ENCODE measurements around the gene GALNT4. TPM values are rescaled to one million over a fixed set of nuclear protein-coding genes. Genes with fewer than 3 reads are reported as not detected.
A peak's percentile ranks its signal among the peaks of the same experiment; 100 is the strongest.

The GALNT4 gene
- polyA plus RNA-seq (ENCODE audit: insufficient read depth in 1 of 5, insufficient read length in 5 of 5, low replicate concordance in 1 of 5), result 1 to 10 TPM; 5.9 to 9.9 (median 9.3) TPM
- long read RNA-seq, donor 1, full-length matches to known transcripts, result 15 of 15 reads
- long read RNA-seq, donor 1, partial matches to known transcripts, result 0 of 15 reads
- long read RNA-seq, donor 1, other reads (novel, unspliced or antisense), result 0 of 15 reads
- long read RNA-seq, donor 2, full-length matches to known transcripts, result 10 of 10 reads
- long read RNA-seq, donor 2, partial matches to known transcripts, result 0 of 10 reads
- long read RNA-seq, donor 2, other reads (novel, unspliced or antisense), result 0 of 10 reads
- long read RNA-seq, donor 3, full-length matches to known transcripts, result 12 of 12 reads
- long read RNA-seq, donor 3, partial matches to known transcripts, result 0 of 12 reads
- long read RNA-seq, donor 3, other reads (novel, unspliced or antisense), result 0 of 12 reads
- long read RNA-seq, donor 4, full-length matches to known transcripts, result 9 of 9 reads
- long read RNA-seq, donor 4, partial matches to known transcripts, result 0 of 9 reads
- long read RNA-seq, donor 4, other reads (novel, unspliced or antisense), result 0 of 9 reads
- long read RNA-seq, donor 5, full-length matches to known transcripts, result 17 of 17 reads
- long read RNA-seq, donor 5, partial matches to known transcripts, result 0 of 17 reads
- long read RNA-seq, donor 5, other reads (novel, unspliced or antisense), result 0 of 17 reads
- long read RNA-seq, donor 6, full-length matches to known transcripts, result 10 of 10 reads
- long read RNA-seq, donor 6, partial matches to known transcripts, result 0 of 10 reads
- long read RNA-seq, donor 6, other reads (novel, unspliced or antisense), result 0 of 10 reads
- long read RNA-seq, donor 7, full-length matches to known transcripts, result 8 of 8 reads
- long read RNA-seq, donor 7, partial matches to known transcripts, result 0 of 8 reads
- long read RNA-seq, donor 7, other reads (novel, unspliced or antisense), result 0 of 8 reads
- long read RNA-seq, donor 8, full-length matches to known transcripts, result 7 of 7 reads
- long read RNA-seq, donor 8, partial matches to known transcripts, result 0 of 7 reads
- long read RNA-seq, donor 8, other reads (novel, unspliced or antisense), result 0 of 7 reads

GRCh38 chr12:89524541-89525304 lies at the start of gene GALNT4:
Gene GALNT4, minus strand, starts transcription at chr12:89524796. Its CDS starts 247 bp downstream, at chr12:89524549.
- DNase-seq, result peak; percentile 87 to 89

DNA sequence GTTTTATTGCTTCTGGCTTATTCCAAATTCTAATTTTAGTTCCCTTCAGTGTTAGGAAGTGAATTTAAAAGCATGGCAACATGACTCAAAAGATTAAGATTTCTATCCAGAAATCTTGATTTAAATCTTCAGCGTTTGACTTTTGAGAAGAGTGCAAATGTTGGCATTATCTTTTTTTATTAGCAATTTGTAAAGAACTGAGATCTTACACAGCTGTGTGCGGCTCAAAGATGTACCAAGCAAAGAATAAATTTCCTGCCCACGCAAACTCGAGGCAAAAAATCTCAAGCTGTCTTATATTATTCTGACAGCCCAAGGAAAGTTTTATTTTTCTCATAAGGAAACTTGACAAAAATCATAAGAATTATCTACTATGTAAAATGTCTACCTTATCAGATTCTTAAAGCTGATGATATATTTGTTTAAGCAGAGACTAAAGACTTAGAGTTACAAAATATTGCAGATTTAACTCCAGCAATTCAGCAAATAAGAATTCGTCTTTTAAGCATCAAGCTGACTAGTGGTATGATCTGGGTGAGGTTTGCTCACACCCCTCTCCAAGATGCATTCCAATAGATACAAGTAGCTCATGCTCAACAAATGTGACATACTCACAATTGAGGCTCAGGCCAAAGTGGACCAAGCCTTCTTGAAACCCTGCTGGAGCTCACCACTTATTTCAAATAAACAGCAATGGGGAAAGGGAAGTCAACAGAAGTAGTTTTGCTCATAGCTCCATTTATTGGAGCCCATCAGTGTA lies 48.6 kb upstream of the GALNT4 start:
- DNase-seq, result no peak

GRCh38 chr12:89571491-89572195 lies 47.0 kb upstream of the GALNT4 start:
- DNase-seq, result no peak

DNA sequence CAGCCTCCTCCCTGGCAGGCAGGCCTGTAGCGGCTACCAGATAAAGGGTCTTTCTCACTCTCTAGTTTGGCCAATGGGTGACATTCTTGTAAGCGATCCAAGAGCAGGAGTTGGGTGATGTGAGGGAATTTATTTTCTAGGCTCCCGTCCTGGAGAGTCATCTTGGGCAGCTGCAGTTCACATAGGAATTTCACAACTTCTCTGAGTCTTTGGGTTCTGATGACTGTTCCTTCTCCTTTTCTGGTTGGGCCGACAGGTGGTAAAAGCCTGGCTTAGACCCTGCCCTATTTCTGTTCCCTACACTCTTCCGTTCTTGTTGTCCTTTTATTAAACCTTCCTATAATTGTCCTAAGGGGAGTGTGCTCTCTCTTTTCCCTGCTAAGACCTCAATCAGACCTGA lies 43.9 kb upstream of the GALNT4 start:
- DNase-seq, result no peak

DNA sequence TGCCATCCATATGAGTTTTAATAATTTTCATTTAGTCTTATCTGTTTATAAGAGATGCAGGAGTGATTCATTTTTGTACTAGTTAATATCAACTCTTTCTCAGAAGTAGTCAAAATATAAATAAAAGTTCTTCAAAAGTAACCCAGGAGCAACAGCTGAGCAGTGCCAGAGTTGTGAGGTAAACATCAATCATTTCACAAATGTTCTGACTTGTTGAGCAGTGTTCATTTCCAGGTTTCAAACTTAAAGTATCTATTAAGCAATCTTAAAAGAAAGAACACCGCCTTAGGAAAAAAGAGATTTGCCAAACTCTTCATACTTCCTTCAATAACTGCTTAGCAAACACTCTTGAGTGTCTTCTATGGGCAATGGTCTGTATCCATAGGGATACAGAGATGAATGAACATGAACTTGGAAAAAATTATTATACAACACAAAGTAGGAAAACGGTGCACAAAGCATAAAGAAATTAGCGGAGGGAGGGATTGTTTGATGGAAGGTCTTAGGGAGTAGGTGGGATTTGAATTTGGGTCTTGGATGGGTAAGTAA lies 43.2 kb upstream of the GALNT4 start:
- no peak for DNase-seq

DNA sequence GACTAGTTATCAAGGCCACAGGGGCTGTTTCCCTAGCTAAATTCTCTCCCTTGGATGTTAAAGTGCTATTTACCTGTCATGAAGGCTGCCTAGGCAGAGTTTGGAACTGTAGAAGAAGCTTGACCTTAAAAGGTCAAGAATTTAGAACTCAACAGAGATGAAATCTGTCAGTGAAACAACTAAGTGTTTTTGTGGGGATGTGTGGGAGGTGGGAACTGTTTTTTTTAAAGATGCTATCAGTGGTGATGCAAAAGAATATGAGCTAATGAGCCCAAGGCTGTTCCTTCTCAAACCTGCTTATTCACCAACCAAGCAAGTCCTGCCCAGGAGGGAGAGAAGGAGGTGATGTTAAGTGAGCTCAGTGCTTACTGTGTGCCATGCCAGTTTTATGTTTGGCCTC lies 42.0 kb upstream of the GALNT4 start:
- DNase-seq, result no peak

GRCh38 chr12:89565002-89565401 lies 40.4 kb upstream of the GALNT4 start:
- no peak for DNase-seq

DNA sequence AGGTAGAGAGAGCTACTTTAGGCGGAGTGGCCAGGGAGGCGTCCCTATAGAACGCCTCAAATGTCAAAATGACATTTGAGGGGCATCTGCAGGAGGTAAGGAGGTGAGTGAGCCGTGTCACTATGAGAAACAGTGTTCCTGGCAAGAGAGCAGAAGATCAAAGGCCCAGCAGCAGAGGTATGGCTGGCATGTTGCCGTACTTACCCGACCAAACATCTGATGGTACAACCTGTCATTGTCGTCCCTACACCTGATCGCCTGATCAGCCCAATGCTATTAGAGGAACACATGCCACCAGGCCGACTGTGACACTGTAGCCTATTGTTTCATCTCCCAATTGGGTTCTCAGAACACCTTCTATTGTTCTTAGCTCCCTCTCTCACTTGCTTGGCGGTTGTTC lies 35.2 kb upstream of the GALNT4 start:
- DNase-seq, result no peak

DNA sequence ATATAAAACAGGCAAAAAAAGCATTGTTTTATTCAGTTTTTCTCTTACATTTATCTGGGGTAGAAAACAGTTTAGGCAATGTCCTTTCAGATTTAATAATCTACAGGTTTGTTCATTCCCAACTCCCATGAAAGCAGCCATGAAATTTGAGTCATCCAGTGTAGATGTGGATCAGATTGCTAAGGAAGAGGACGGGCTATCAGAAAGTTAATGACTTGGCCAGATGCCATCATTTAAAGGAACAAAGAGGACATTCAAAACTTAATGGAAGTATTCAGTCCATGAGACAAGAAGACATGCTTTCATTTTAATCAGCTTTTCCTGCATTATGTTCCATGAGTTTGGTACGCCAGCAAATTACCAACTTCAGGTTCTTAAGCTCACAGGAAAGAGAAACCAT lies 32.4 kb upstream of the GALNT4 start:
- DNase-seq, result no peak

DNA sequence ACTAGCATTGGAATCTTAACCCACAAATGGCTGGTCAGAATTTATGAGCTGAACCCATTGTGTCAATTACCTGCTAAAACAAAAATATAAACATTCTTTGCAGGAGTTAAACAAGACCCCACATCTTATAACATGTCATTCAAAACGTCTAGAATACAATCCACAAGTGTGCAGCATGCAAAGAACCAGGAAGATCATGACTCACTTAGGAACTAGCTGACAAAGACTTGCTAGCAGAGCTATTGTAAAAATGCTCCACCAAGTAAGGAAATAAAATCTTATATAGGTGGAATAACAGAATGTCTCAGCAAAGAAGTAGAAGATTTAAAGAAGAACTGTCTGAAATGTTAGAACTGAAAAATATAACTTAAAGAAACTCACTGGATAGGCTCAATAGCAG lies 27.8 kb upstream of the GALNT4 start:
- DNase-seq, result no peak

DNA sequence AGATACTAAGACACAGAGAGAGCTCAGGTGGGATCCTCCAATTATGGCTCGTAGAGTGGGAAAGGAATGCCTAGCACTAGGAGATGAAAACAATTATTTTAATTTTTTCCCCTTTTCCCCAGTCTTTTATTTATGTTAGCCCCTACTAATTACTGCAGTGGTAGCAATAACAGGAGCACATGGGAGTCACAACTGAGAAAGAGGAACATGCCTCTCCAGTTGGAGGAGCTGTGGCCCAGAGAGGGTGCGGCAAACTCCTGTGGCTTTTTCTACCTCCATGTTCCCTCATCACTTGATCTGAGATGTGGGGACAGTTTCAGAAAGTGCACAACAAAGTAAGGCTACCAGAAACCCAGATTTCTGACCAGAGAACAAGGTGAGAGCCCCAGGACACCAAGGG lies 27.2 kb upstream of the GALNT4 start:
- no peak for DNase-seq

DNA sequence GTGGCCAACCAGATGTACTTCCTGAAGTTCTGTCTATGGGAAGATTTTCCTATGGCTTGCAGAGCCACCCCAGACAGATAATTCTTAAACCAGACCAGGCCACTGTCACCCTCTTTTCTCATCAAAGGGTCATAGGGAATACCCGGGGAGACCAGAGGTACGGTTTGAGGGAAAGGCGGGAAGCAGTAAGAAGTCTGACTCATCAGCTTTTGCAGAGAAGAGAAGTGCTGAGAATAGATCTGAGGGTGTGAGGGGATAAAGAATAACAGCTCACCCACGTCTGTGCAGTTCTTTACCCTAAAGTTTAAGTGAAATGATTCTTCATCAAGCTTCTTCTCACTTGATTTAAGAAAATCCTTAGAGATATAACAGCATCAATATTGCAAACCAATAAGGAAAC lies 22.5 kb upstream of the GALNT4 start:
- DNase-seq, result no peak

DNA sequence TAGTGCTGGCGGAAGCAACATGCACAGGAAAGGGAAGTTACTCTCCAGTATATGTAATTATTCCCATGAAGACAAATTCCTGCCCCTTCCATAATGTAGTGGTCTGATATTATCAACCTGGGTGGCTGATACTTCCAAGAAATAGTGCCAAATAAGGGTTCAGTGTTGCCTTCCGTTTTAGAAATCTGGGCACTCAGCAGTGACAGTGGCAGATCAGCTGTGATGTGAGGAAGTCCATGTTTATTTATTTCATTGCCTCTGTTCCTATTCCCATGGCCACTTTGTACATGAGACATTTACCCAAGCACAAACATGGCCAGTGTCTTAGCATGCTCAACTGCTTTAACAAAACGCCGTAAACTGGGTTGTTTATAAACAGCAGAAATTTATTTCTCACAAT lies 21.6 kb upstream of the GALNT4 start:
- no peak for DNase-seq

GRCh38 chr12:89544681-89545184 lies 20.1 kb upstream of the GALNT4 start:
- no peak for DNase-seq

DNA sequence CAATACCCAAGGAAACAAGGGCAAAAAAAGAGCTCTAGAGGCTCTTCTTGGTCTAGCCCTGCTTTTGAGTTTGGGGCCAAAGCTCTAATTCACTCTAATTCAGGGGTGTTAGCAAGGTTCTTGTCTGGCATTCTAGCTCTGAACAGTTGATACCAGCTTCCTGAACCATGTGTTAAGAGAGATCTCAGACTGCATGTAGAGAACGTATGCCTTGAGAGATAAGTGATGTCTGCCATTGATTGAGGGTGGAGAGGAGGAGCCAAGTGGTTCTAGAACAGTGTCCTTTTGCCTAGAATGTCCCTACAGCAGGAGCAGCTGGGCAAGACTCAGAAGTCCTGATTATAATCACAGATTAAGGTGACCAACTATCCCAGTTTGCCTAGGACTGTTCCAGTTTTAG lies 19.4 kb upstream of the GALNT4 start:
- no peak for DNase-seq

DNA sequence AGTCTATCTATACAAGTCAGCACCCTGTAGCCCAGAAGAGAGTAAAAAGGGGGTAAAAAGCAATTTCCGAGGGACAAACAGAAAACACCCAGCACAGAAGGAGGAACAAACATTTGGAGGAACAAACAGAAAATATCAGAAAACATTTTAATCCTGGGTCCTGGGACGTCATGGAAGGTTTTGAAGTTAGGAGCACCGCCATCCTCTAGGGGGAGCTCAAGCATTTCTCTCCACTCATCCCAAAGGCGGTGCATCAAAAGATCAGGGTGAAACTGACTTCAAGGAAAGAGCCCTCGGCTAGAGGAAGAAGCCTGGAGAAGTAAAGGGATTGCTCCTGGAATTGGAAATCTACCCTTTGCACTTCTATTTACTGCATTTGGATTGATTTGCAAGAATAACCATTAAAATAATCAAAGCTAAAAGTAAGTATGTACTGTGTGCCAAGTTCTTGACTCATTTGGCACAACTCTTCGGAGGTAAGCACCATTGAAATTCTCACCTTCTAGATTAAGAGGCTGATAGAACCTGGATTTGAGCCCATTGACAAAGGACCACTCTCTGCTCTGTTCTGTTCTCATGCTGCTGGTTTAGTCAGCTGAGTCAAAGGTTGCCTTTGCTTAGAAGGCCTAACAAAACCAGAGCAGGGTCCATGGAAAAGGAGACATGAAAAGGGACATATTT lies 18.5 kb upstream of the GALNT4 start:
- DNase-seq, result peak; percentile 74 to 80

DNA sequence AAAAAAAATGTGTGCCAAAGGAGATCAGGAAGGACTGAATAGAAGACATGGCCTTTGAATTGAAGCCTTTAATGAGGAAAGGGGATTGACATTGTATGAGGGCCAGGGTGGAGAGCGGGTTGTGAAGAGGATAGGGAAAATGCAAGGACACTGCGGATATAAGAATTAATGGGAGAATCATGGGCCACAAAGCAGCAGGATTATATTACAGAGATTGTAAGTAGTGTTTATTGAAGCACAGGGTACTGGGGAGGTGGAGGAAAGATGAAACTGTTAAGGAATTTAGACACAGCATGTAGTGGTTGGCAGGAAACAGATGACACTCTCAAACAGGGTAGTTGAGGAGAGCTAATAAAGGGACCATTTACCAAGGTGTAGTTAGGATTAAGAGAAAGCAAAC lies 17.6 kb upstream of the GALNT4 start:
- DNase-seq, result no peak

GRCh38 chr12:89540586-89540985 lies 16.0 kb upstream of the GALNT4 start:
- DNase-seq, result no peak

Data from right lung (tissue), 10 donors.